GM12873 (cell line): ENCODE data around the gene ALK.

Experiments
- TF ChIP-seq, protein P1 (sequence below): IDR thresholded peaks from 2 replicates; pipeline ENCODE4 v1.5.1; 2012; ENCODE audit warnings: low read depth, mild to moderate bottlenecking, moderate library complexity, low read length, control low read depth; ENCODE audit not compliant: insufficient read depth; ENCODE audit errors: missing control alignments

The ALK gene

DNA sequence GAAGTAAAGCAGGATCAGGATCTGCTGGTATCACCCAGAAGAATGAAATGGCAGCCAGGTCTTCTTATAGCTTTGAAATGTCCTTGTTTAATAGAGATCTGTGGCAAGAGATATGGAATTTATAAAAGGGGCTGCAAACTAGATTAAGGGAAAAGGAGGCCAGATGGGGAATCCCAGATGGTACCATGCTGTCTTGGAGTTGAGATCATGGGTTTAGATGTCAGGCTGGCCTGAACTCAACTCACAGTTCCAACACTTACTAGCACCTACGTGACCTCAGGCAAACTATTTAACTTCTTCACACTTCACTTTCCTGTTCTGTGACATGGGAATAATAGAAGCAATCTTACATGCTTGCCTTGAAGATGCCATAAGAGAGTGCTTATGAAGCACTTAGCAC is 188.2 kb downstream of the ALK start:
- TF ChIP-seq, protein P1, sequence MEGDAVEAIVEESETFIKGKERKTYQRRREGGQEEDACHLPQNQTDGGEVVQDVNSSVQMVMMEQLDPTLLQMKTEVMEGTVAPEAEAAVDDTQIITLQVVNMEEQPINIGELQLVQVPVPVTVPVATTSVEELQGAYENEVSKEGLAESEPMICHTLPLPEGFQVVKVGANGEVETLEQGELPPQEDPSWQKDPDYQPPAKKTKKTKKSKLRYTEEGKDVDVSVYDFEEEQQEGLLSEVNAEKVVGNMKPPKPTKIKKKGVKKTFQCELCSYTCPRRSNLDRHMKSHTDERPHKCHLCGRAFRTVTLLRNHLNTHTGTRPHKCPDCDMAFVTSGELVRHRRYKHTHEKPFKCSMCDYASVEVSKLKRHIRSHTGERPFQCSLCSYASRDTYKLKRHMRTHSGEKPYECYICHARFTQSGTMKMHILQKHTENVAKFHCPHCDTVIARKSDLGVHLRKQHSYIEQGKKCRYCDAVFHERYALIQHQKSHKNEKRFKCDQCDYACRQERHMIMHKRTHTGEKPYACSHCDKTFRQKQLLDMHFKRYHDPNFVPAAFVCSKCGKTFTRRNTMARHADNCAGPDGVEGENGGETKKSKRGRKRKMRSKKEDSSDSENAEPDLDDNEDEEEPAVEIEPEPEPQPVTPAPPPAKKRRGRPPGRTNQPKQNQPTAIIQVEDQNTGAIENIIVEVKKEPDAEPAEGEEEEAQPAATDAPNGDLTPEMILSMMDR = no peak

DNA sequence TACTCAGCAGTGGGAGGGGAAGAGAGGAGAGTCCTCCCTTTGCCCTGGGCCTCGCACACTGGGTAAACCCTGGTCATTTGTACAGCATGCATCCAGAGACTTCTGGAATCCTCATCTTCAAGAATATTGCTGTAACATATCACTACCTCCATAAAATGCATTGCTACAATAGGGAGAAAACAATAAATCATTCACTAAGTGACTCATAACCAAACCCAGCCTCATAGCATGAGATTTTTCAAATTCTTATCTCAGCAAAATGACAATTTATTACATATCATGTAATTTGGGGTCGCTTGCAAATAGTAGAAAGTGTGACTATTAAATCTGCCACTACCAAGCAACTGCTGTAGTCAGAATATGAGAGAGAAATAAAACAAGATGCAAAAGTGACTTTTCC is 189.4 kb downstream of the ALK start:
- TF ChIP-seq, protein P1 = no peak

DNA sequence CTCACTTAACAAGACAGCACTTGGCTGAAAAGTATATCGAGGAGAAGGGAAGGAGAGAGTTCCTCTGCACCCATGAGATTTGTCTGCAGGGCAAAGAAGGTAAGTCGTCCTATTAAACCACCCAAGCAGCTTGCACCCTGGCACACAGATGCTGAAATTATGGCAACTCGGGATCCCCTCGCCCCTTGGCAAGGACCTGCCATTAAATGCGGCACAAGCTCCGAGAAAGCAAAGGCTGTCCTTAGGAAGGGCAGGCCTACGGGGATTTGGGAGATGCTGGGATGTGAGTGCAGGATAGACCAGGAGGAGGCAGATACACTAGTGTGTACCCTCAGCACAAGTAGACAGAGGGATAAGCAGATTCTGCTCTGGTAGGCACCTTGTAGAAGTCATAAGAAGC is 191.5 kb downstream of the ALK start:
- TF ChIP-seq, protein P1 = no peak

DNA sequence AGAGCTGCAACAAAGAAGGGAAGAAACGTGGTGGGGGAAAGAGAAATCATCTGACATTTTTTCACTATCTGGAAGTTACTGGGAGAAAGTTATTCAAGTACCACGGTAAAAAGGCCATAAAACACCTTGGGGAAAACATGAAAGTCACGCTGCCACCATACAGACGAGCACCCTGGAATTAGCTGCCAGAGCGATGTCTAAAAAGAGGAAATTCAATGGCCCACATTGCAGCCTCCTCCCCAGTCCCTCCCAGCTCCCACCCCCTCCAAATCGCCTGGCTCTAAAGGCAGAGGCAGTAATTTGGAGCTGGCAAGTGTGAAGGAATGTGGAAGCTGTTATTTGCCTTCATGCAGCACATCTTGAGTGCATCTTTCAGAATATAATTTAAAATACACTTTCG is 192.0 kb downstream of the ALK start:
- TF ChIP-seq, protein P1 = no peak

DNA sequence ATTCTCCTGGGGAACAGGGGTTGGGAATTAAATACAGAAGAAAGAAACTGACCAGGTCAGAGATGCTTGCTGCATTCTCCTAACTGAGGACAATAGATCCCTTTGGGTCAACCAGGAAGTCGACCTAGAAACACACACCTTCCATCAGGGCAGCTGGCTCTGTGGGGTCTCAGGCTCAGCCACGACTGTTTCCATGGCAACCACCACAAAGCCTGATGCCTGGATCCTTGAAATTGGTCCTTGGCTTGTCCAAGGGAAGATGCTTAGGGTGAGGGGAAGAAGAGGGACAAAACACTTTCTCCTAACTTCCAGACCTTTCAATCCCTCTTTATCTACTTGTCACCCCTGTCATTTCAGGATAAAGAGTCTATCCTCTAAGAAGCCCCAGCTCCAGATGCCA is 194.4 kb downstream of the ALK start:
- TF ChIP-seq, protein P1 = no peak

DNA sequence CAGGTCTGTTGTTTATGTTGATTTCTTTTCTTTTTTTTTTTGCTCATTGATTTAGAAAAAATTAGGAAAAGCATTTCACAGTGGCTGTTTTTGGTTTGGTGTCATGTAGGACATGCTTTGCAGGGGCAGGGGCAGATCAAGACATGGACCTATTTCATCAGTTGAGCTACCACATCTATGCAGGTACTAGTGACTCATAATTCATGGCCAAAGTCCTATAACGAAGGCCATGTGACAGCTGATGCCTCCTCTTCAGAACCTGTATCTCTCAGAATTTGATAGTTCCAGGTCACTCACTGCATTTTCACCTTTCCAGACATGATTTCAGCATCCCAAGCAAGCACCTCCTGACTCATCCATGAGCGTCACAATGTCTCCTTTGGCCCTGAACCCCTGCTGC is 195.8 kb downstream of the ALK start:
- TF ChIP-seq, protein P1 = no peak

DNA sequence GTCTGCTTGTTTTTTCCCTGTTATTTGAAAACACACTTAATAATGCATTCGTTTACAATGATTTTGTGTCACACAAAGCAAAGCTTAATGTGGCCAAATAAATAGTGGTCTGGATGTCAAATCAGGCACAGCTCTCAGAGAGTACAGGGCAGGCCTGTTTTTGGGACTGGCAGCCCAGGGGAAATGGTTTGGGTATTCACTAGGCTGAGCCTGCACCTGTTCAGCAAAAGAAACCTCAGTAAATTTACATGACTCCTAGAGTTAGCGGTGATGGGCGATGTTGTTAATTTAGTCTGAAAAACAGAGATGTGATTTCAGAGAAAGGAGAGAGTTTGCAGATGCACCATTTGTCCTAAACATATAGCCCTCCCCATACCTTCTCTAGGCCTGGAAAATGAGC is 197.1 kb downstream of the ALK start:
- TF ChIP-seq, protein P1 = no peak
